Measurements from ENCODE around the gene BRCA1.

GRCh38 chr17:43105146-43105545 is 20.0 kb downstream of the BRCA1 start:
- TF ChIP-seq, protein P1, sequence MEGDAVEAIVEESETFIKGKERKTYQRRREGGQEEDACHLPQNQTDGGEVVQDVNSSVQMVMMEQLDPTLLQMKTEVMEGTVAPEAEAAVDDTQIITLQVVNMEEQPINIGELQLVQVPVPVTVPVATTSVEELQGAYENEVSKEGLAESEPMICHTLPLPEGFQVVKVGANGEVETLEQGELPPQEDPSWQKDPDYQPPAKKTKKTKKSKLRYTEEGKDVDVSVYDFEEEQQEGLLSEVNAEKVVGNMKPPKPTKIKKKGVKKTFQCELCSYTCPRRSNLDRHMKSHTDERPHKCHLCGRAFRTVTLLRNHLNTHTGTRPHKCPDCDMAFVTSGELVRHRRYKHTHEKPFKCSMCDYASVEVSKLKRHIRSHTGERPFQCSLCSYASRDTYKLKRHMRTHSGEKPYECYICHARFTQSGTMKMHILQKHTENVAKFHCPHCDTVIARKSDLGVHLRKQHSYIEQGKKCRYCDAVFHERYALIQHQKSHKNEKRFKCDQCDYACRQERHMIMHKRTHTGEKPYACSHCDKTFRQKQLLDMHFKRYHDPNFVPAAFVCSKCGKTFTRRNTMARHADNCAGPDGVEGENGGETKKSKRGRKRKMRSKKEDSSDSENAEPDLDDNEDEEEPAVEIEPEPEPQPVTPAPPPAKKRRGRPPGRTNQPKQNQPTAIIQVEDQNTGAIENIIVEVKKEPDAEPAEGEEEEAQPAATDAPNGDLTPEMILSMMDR (IDR thresholded peaks at IDR 0.05) = no peak
- TF ChIP-seq POLR2A (IDR thresholded peaks at IDR 0.05) = no peak

All from lower leg skin (tissue), 3 donors.